B cell (primary cell): Measurements from ENCODE around the gene MPC2. TPM values are rescaled to one million over a fixed set of nuclear protein-coding genes. Genes with fewer than 3 reads are reported as not detected.

Experiments used
- ATAC-seq: fragments of 200-7000 bp; cut with Tn5 transposase; one replicate; pipeline ENCODE4 v1.10.0; 2021; ENCODE audit warnings: low read depth, mild to moderate bottlenecking, moderate number of reproducible peaks, moderate library complexity
- CTCF ChIA-PET: fragments of 350-600 bp; sonication (Branson Sonifier 250); formaldehyde crosslinking; loops from one replicate; lab custom pipeline; 2021; ENCODE audit warnings: antibody characterized with exemption, inconsistent platforms; lab: Charles Lee
- POLR2A ChIA-PET: fragments of 350-600 bp; sonication (Branson Sonifier 250); formaldehyde crosslinking; loops from one replicate; lab custom pipeline; 2021; ENCODE audit warnings: antibody characterized with exemption; lab: Charles Lee
- DNase-seq: peaks from one replicate; pipeline ENCODE4 v3.0.0; 2013
- H2AFZ ChIP-seq: 2 replicates; pipeline ENCODE4 v1.6.1; 2012; ENCODE audit warnings: mild to moderate bottlenecking, low read depth, low read length; ENCODE audit not compliant: insufficient read depth, poor library complexity, severe bottlenecking
- H3K27ac ChIP-seq, 2 donors: 1 replicate in 1 of 2; 2 replicates in 1 of 2; pipeline ENCODE4 v1.5.1; 2012 to 2013; ENCODE audit warnings: low read length in 2 of 2, mild to moderate bottlenecking in 2 of 2, moderate library complexity in 1 of 2
- H3K27me3 ChIP-seq, 4 experiments: fragments of 200-600 bp in 1 of 4; sonication (generic) in 1 of 4; replicated peaks in 1 of 4; 1 replicate in 2 of 4; 2 replicates in 2 of 4; pipeline versions ENCODE4 v1.6.1 to v1.7.0; 2013 to 2016; ENCODE audit warnings: low read length in 3 of 4, mild to moderate bottlenecking in 2 of 4, mixed read lengths in 1 of 4, moderate library complexity in 1 of 4; ENCODE audit not compliant: insufficient read depth in 4 of 4, control insufficient read depth in 3 of 4; ENCODE audit errors: control extremely low read depth in 1 of 4
- H3K36me3 ChIP-seq, 2 experiments: replicated peaks in 1 of 2; 1 replicate in 1 of 2; 2 replicates in 1 of 2; pipeline versions ENCODE4 v1.6.1 to v1.7.1; 2013; ENCODE audit warnings: low read length in 1 of 2; ENCODE audit not compliant: insufficient read depth in 2 of 2, control insufficient read depth in 1 of 2; ENCODE audit errors: control extremely low read depth in 1 of 2, extremely low read depth in 1 of 2
- H3K4me1 ChIP-seq, 2 donors: fragments of 200-600 bp in 1 of 2; sonication (generic) in 1 of 2; 1 replicate in 1 of 2; 2 replicates in 1 of 2; pipeline versions ENCODE4 v1.5.1 to v1.6.1; 2013 to 2017; ENCODE audit warnings: low read length in 2 of 2; ENCODE audit not compliant: control insufficient read depth in 2 of 2, insufficient read depth in 2 of 2
- H3K4me2 ChIP-seq: replicated peaks from 2 replicates; pipeline ENCODE3; 2012; ENCODE audit warnings: mild to moderate bottlenecking, low read depth, low read length; ENCODE audit not compliant: poor library complexity, severe bottlenecking
- H3K4me3 ChIP-seq, 5 experiments: fragments of 200-600 bp in 1 of 5; sonication (generic) in 1 of 5; 1 replicate in 3 of 5; 2 replicates in 2 of 5; pipeline versions ENCODE4 v1.5.1 to v1.7.0; 2011 to 2016; ENCODE audit warnings: low read length in 4 of 5, mild to moderate bottlenecking in 4 of 5, low read depth in 2 of 5, control low read depth in 1 of 5, moderate library complexity in 1 of 5; ENCODE audit not compliant: insufficient read depth in 1 of 5; ENCODE audit errors: control extremely low read depth in 1 of 5, extremely low read depth in 1 of 5
- H3K79me2 ChIP-seq: fragments of 200-600 bp; sonication (generic); one replicate; pipeline ENCODE4 v1.6.0; 2016; ENCODE audit warnings: low read length; ENCODE audit not compliant: control insufficient read depth, insufficient read depth
- H3K9ac ChIP-seq: fragments of 200-600 bp; sonication (generic); 2 replicates; pipeline ENCODE4 v1.6.1; 2017; ENCODE audit warnings: mild to moderate bottlenecking, low read length, moderate library complexity
- H3K9me3 ChIP-seq, 3 donors: one replicate each; pipeline versions ENCODE4 v1.6.1 to v1.7.1; 2013; ENCODE audit warnings: low read length in 2 of 3; ENCODE audit not compliant: control insufficient read depth in 2 of 3, insufficient read depth in 1 of 3; ENCODE audit errors: control extremely low read depth in 1 of 3
- H4K20me1 ChIP-seq: 2 replicates; pipeline ENCODE4 v1.6.0; 2012; ENCODE audit warnings: mild to moderate bottlenecking, low read length; ENCODE audit not compliant: insufficient read depth, control insufficient read depth, poor library complexity, severe bottlenecking
- H3K27ac Mint-ChIP-seq: one replicate; pipeline ENCODE4 v1.8.0; 2021; ENCODE audit warnings: mixed read lengths
- H3K27me3 Mint-ChIP-seq: one replicate; pipeline ENCODE4 v1.8.0; 2021; ENCODE audit warnings: mixed read lengths
- H3K4me1 Mint-ChIP-seq: one replicate; pipeline ENCODE4 v1.8.0; 2021; ENCODE audit warnings: mixed read lengths
- H3K4me3 Mint-ChIP-seq: one replicate; pipeline ENCODE4 v1.8.0; 2021; ENCODE audit warnings: mixed read lengths
- H3K9me3 Mint-ChIP-seq: one replicate; pipeline ENCODE4 v1.8.0; 2022; ENCODE audit warnings: mixed read lengths; ENCODE audit not compliant: insufficient read depth
- EZH2 ChIP-seq: IDR thresholded peaks from 2 replicates; pipeline ENCODE4 v1.6.1; 2012; ENCODE audit warnings: borderline replicate concordance, low read depth, mild to moderate bottlenecking, moderate library complexity, low read length; ENCODE audit not compliant: insufficient read depth, poor library complexity, severe bottlenecking
- WGBS: methylation state at CpG from one replicate; pipeline ENCODE4 v1.1.5; 2013; ENCODE audit warnings: missing lambda C conversion rate; ENCODE audit not compliant: insufficient coverage; 5-methylcytosine and 5-hydroxymethylcytosine counted together
- intact Hi-C: fragments of 100-400 bp; cut with micrococcal nuclease; formaldehyde crosslinking; loops from one replicate; pipeline ENCODE4 v1.10.0; 2022
- polyA plus RNA-seq: library from polyadenylated mRNA; depleted of rRNA; stranded (reverse); fragments of >200 nt; gene quantifications from 2 replicates; pipeline ENCODE4 v1.2.3, GENCODE V29; 2012
- total RNA-seq, 2 donors: library from RNA; stranded (reverse); fragments of 120-200 nt in 1 of 2; gene quantifications; 1 replicate in 1 of 2; 2 replicates in 1 of 2; pipeline versions ENCODE4 v1.2.3 to v1.2.4, GENCODE V29; 2013 to 2022
- TF ChIP-seq, protein P1 (sequence below): fragments of 200-600 bp; IDR thresholded peaks from one replicate; pipeline ENCODE4 v1.8.0; 2022; ENCODE audit warnings: antibody characterized with exemption, mild to moderate bottlenecking

MPC2 gene
- total and polyA plus RNA-seq, 2 donors (not counting 1 experiment from before 2014, with no cell fraction given) = 16.4 to 17.5 TPM

DNA sequence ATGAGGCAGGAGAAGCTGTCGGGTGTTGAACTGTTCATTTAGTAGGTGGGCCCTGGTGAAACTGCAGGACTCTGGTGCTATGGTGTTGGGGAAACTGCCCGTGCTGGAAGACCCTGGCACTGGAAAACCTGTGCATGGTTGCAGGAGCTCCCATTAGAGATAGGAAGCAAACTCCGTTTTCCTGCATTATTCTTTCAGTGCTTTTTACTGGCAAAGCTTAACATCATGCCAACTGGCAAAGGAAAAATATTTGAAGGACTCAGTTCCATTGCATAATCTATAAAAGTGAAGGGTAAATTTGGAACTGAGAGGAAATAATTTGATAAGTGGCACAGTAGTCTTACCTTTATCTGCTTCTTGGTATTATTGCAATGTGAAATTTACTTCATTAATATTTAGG lies 31.7 kb upstream of the MPC2 start:
- intact Hi-C loops = no loop called here
- WGBS = 94% methylated on average over 3 of the region's 3 CpGs
- no peak for ATAC-seq

GRCh38 chr1:167966050-167966449 lies 29.2 kb upstream of the MPC2 start:
- H3K9me3 ChIP-seq = no peaks in the 10 kb centered on the region
- H3K27ac ChIP-seq = no peak overlapping the region
- intact Hi-C loops = no loop called here
- H4K20me1 ChIP-seq = no peaks in the 10 kb centered on the region
- H3K4me1 ChIP-seq = no peaks in the 10 kb centered on the region
- H3K4me1 Mint-ChIP-seq = no peaks in the 10 kb centered on the region
- no peak overlapping the region for H2AFZ ChIP-seq
- H3K27me3 Mint-ChIP-seq = no peaks in the 10 kb centered on the region
- WGBS = no CpG with 5 or more reads among the region's 4 CpGs
- no peaks in the 10 kb centered on the region for H3K27me3 ChIP-seq
- ChIA-PET POLR2A (no interaction called here), CTCF (no interaction called here)
- peaks cover 5 to 12% of the 10 kb centered on the region in 2 experiments for H3K36me3 ChIP-seq
- ATAC-seq (no peak), DNase-seq (no peak)
- no peak overlapping the region for H3K27ac Mint-ChIP-seq
- no peak overlapping the region for H3K9ac ChIP-seq
- H3K9me3 Mint-ChIP-seq = no peaks in the 10 kb centered on the region
- H3K4me3 Mint-ChIP-seq = no peak overlapping the region
- H3K4me2 ChIP-seq = no peak overlapping the region
- no peak for TF ChIP-seq EZH2
- TF ChIP-seq, protein P1, sequence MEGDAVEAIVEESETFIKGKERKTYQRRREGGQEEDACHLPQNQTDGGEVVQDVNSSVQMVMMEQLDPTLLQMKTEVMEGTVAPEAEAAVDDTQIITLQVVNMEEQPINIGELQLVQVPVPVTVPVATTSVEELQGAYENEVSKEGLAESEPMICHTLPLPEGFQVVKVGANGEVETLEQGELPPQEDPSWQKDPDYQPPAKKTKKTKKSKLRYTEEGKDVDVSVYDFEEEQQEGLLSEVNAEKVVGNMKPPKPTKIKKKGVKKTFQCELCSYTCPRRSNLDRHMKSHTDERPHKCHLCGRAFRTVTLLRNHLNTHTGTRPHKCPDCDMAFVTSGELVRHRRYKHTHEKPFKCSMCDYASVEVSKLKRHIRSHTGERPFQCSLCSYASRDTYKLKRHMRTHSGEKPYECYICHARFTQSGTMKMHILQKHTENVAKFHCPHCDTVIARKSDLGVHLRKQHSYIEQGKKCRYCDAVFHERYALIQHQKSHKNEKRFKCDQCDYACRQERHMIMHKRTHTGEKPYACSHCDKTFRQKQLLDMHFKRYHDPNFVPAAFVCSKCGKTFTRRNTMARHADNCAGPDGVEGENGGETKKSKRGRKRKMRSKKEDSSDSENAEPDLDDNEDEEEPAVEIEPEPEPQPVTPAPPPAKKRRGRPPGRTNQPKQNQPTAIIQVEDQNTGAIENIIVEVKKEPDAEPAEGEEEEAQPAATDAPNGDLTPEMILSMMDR = no peak
- H3K4me3 ChIP-seq = no peak overlapping the region
- peaks cover 19% of the 10 kb centered on the region for H3K79me2 ChIP-seq

More for the DNA sequence above, 31.7 kb upstream of the MPC2 start:
- H3K27ac ChIP-seq = no peak overlapping the region
- no peak overlapping the region for H2AFZ ChIP-seq
- Mint-ChIP-seq H3K9me3 (no peaks in the 10 kb centered on the region), H3K27me3 (no peaks in the 10 kb centered on the region), H3K27ac (no peak overlapping the region), H3K4me3 (no peak overlapping the region), H3K4me1 (no peaks in the 10 kb centered on the region)
- no peak for DNase-seq
- H3K9me3 ChIP-seq = no peaks in the 10 kb centered on the region
- no peak overlapping the region for H3K9ac ChIP-seq
- no peaks in the 10 kb centered on the region for H3K27me3 ChIP-seq
- H3K4me2 ChIP-seq = no peak overlapping the region
- ChIA-PET POLR2A (no interaction called here), CTCF (no interaction called here)
- H4K20me1 ChIP-seq = no peaks in the 10 kb centered on the region
- H3K4me1 ChIP-seq = no peaks in the 10 kb centered on the region
- H3K79me2 ChIP-seq = peaks cover 12% of the 10 kb centered on the region
- no peak for TF ChIP-seq EZH2
- TF ChIP-seq, protein P1 = no peak
- peaks cover 6 to 12% of the 10 kb centered on the region in 2 experiments for H3K36me3 ChIP-seq
- H3K4me3 ChIP-seq = no peak overlapping the region
